Head of caudate nucleus (tissue), 42 donors: ENCODE data around the gene XKR8.

Source experiments
- DNase-seq, 42 donors: peaks; one replicate each; pipeline versions ENCODE4 v3.0.0 to v3.0.0-alpha.2; 2020 to 2021; ENCODE audit warnings: mixed read lengths in 7 of 42
- intact Hi-C: fragments of 100-400 bp; cut with DNase I; formaldehyde crosslinking; loops from one replicate; pipeline ENCODE4 v1.15.0; 2022

Gene XKR8

DNA sequence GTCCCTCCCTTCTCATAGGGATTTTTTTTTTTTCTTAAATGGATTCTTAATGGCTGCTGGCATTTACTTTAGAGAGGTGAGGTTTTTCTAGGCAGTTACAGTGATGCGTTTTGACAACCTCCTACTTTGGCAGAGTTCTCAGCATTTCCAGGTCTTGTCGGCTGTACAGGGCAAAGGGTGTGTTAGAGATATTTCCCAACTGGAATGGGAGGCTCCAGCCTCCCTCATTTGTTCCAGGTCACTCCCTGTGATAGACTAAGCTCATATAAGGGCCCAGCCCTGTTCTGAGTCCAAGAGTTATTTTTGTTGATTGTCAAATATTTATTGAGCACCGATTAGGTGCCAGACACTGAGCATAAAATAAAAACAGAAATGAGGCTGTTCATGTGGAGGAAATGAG lies 7.6 kb upstream of the XKR8 start:
- intact Hi-C loops = no loop called here
- DNase-seq = no peak

DNA sequence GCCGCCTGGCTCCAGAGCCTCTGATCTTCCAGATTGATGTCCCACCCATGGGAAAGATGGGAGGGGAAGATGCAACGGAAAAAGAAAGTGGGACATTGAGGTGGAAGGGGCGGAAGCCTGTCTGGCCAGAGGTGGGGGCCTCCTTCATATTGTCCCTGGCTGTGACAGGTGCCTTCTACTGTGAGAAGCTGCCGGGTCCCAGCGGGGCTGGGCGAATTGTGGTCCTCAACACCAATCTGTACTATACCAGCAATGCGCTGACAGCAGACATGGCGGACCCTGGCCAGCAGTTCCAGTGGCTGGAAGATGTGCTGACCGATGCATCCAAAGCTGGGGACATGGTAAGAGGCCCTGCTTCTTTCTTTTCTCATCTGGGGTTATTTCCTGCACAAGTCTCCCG lies 5.6 kb upstream of the XKR8 start:
- DNase-seq = no peak
- intact Hi-C loops = no loop called here

DNA sequence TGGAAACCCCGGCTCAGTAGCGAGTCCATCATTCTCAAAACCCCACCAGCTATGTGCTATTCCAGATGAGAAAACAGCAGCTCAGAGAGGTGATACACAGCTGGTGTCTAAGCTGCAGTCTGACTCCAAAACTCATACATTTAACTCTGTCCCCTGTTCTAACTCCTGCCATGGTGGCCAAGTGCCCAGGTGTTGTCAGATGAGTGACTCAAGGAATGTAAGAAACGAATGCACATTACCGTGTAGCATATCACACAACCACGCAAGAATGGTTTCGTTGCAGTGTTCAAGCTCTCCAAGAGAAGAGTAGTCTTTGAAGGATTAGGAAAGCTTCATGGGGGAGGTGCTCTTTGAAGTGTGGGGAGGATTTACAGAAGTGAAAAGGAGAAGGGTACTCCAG lies 4.7 kb upstream of the XKR8 start:
- intact Hi-C loops = no loop called here
- DNase-seq = no peak

DNA sequence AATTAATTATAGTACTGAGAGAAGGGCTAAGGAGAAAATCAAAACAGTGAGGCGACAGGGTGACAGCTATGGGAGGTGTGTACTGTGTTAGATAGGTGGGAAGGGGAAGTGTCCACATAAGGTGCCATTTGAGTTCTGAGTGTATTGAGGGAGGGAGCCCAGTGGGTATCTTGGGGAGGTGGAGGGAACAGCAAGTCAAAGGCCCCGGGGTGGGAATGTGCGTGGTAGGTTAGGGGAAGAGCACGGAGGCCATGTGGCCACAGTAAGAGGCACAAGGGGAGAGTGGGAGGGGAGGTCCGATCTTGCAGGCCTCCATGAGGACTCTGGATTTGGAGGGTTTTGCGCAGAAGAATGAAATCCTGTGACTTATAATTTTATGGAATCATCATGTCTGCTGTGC lies 3.0 kb upstream of the XKR8 start:
- intact Hi-C loops = no loop called here
- no peak for DNase-seq

DNA sequence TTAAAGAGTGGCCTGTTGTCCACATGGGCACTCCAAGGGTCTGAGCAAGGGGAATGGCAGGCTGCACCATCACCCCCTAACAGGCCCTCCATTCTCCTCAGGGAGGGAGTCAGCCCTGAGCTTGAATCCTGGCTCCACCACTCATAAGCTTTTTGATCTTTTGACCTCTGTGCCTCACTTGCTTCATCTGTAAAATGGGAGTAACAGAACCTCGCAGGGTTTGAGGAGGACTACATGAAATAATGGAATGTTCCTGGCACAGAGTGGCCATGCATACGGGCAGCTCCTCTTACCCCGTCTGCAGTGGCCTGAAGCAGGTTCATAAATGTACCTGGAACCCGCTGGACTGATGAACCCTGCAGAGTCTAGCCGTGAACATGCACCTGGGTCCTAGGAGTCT lies 2.1 kb upstream of the XKR8 start:
- intact Hi-C loops = no loop called here
- DNase-seq = no peak

DNA sequence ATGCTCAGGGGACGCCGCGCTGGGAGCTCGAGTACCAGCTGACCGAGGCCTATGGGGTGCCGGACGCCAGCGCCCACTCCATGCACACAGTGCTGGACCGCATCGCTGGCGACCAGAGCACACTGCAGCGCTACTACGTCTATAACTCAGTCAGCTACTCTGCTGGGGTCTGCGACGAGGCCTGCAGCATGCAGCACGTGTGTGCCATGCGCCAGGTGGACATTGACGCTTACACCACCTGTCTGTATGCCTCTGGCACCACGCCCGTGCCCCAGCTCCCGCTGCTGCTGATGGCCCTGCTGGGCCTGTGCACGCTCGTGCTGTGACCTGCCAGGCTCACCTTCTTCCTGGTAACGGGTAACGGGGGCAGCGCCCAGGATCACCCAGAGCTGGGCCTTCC lies 1.3 kb upstream of the XKR8 start:
- no peak for DNase-seq

DNA sequence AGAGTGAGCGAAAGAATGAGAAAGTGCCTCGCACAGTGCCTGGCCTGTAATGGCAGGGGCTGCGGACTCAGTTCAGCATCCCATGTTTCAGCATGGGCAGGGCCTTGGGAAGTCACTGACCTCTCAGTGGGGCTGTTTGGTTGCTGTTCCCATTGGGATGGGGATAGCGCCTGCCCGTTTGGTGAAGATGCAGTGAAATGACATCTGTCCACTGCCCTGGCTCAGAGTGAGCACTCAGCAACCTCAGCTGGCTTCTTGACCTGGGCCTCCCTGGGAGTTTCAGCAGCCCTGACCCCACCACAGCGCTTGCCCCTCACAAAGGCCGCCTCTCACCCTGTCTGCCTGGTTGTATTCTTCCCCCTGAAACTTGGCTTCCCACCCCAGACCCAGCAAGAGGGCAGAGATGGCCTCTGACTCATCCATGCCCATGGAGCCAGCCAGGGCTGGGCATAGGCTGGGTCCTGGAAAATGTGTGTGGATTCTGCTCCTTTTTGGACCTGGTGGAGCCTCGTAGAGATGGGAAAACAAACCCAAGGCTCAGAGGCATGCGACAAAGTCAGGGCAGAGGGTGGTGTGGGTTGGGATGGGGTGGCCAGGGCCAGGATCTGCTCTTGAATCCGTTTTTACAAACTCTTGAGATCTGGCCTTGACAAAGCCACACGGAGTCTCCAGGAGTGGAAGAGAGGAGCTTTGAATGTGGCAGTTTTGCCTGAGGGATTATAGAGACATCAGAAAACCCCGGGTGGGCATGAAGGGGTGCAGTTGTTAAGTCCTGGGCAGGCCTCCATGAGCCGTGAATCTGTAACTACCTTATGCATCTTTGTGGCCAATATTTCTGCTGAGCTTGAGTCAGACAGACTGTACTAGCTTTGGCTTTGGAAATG lies 1.2 kb downstream of the XKR8 start:
- DNase-seq = peak in 8 of 42 donors; percentile 28 to 71 (median 40)
- intact Hi-C loops = no loop called here

More for the DNA sequence above, 1.3 kb upstream of the XKR8 start:
- intact Hi-C loops = no loop called here

DNA sequence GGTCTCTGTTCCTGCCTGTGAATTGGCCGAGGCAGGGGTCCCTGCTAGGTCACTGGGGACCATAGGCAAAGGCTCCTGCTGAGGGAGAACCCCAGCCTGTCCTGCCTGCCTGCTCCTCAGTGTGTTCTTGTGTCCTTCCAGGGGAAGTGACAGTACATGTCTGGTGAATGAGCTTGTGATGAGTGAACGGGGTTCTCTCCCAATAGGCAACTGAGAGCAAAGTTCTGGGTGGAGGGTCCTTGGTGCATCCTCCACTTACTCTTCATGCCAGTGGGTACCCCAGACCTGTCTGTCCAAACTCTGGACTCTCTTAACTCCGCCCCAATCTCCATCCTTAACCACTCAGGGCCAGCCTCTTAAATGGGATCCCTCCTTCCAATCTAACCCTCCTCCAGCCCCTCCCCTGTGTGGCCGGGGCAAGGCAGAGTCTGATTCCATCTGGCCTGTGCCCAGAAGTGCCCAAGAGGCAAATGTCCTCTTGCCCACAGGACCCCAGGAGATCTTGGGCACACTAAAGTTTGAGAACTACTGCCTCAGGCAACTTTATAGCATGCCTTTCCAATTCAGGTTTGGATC lies 2.0 kb downstream of the XKR8 start:
- intact Hi-C loops = no loop called here
- DNase-seq = no peak

DNA sequence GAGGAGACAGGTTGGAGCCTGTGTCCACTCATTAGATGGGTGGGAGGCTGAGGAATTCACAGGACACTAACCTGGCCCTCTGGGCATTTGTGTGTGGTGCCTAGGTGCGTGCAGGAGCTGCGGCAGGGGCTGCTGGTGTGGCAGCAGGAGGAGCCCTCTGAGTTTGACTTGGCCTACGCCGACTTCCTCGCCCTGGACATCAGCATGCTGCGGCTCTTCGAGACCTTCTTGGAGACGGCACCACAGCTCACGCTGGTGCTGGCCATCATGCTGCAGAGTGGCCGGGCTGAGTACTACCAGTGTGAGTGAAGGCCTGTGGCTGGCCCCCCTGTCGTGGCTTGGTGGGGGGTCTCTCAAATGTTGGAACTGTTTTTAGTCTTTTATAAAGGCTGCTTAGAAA lies 3.6 kb downstream of the XKR8 start:
- intact Hi-C loops = no loop called here
- no peak for DNase-seq

DNA sequence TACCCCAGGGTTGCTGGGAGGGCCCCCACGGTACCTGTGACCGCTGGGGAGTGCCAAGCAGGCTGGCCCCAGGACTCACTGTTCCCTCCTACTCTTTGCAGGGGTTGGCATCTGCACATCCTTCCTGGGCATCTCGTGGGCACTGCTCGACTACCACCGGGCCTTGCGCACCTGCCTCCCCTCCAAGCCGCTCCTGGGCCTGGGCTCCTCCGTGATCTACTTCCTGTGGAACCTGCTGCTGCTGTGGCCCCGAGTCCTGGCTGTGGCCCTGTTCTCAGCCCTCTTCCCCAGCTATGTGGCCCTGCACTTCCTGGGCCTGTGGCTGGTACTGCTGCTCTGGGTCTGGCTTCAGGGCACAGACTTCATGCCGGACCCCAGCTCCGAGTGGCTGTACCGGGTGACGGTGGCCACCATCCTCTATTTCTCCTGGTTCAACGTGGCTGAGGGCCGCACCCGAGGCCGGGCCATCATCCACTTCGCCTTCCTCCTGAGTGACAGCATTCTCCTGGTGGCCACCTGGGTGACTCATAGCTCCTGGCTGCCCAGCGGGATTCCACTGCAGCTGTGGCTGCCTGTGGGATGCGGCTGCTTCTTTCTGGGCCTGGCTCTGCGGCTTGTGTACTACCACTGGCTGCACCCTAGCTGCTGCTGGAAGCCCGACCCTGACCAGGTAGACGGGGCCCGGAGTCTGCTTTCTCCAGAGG lies 6.8 kb downstream of the XKR8 start:
- DNase-seq = peak in 3 of 42 donors; percentile 10 to 30 (median 12)
- intact Hi-C loops = no loop called here

DNA sequence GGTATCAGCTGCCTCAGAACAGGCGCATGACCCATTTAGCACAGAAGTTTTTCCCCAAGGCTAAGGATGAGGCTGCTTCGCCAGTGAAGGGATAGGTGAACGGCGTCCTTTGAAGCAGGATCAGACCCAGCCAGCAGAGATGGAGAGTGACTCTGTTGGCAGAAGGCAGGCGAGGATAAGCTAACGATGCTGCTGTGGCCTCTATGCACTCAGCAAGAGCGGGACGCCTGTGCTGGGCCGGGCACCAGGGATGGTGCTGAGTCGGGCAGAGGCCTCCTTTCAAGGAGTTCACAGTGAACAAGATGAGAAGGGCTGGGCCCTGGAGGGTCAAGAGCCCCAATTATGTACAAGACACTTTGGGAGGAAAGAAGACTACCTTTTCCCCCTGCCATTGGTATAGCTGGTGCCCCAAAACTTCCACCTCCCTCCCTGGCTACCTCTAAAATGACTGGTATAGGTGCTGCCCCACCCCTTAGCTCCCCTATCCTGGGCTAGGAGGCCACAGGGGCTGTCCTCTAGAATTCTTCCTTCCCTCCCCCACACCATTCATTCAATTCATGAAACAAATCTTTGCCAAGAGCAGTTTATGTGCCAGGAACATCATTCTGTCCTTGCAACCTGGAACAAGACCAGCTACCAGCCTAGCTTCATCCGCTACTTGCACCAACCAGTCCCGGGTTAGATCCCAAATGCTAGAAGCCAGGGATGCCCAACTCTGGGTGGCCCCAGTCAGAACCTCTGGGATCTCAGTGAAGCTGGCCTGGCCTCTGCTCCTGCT lies 7.5 kb downstream of the XKR8 start:
- intact Hi-C loops = no loop called here
- DNase-seq = peak in 1 of 42 donors; percentile 11

DNA sequence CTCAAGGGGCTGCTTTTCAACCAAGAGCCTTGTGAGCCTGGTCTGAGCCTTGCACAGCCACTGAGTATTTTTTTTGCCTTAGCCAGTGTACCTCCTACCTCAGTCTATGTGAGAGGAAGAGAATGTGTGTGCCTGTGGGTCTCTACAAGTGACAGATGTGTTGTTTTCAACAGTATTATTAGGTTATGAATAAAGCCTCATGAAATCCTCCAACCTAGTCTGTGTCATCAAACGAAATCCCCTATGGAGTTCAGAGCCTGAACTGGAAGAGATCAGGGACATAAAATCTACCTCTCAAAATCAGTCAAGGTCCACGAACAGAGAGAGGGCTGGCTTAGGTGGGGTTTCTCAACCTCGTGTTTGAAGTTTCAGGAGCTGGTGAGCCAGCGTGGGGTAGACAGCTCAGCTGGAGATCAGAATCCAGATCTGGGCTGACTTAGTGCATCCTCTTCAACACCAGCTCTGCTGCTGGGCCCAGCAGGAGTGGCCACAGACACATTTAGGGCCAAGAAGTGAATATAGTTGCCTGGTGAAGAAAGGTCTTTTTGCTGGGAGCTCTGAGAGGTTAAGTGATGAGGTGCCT lies 8.2 kb downstream of the XKR8 start:
- DNase-seq = no peak
- intact Hi-C loops = no loop called here

DNA sequence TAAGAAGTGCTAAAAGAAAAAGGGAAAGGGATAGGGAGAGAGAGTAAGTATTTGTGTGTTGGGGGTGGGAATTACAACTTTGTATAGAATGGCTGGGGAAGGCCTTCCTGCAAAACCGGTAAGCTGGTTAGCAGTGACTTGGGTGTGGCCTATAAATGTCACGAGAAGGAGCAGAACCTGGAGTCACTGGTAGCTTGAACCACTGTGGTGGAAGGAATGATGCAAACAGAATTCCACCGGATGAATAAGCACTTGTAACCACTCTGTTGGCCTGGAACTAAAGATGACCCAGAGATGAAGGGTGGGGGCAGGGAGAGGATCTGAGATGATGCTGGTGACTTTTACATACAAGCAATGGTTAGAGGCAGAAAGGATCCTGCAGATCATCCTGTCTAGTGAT lies 8.9 kb downstream of the XKR8 start:
- intact Hi-C loops = no loop called here
- peak in 1 of 42 donors; percentile 5 for DNase-seq

DNA sequence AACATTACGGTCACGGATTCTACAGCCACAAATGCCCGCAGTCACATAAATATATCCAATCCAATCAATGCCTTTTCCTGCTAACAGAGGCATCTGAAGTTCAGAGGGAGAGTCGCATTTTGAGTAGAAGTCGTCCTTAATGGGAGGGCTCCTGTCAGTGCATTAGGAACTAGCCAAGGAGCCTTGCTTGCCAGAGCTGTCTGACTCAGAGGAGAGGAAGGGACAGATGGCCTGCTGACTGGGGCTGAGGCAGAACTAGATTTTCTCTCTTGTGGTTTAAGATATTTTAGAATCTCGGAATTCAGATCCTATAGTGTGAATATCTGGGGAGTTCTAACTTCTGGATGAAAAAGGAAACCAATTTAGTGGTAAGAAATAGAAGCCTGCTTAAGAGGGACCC lies 10.6 kb downstream of the XKR8 start:
- peak in 8 of 42 donors; percentile 13 to 70 (median 30) for DNase-seq
- intact Hi-C loops = no loop called here

DNA sequence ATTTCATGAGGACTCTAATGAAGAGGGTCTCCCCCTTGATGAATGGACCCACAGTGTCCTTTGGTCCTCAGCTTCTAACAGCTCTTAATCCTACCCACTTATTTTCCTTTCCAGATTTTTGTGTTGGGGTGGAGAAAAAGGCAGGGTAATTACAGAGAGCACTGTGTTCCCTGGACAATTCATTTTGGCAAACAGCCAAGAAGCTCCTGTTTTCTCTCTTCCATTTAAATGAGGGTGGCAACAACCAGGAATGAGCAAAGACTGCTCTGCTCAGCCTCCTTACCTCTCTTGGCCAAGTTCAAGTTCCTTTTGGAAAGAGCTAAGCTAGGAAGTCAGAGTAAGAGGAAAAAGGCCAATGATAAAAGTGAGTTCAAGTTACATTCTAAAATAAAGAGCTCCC lies 11.9 kb downstream of the XKR8 start:
- peak in 5 of 42 donors; percentile 9 to 61 (median 46) for DNase-seq
- intact Hi-C loops = no loop called here

DNA sequence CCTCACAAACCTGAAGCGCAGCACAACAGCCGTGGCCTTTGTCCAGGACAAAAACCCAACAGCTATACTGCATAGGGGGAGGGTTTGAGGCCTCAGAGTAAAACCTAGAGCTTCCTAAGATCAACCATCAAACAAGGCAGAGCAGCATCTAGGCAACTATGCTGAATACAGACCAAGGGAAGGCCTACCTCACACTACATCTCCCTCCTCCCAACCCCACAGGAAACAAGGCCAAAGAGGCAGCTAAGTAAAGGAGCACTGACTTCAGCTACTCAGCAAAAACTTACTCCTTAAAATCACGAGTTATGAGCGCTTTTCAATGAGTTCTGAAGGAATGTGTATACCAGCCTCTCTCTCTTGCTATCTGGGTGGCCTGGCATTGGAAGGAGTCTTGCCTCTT lies 12.4 kb downstream of the XKR8 start:
- DNase-seq = peak in 1 of 42 donors; percentile 19
- intact Hi-C loops = no loop called here

DNA sequence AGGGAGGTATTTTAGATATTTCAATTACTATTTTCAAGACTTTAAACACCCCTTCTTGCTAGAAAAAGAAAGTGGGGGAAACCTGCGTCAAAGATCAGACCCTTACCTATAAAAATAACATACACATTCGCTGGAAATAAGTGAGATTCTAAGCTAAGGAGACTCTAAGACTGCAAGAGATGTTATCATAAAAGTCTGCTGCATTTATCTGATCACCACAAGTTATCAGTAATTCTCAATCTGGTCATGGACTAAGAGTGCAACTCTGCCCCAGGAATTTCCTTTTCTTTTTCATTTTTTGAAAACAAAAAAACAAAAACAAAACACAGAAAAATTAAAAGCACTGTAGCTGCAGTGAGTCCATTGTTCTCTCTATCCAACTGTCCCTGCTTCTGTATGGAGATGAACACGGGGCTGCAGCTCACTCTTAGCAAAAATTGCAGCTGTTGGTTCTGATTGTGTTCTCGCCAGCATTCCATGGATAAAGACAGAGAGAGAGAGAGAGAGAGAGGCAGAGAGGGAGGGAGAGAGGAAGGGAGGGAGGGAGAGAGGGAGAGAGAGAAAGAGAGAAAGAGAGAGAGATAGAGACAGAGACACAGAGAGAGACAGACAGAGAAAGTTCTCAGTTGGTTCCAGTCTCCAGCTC lies 14.1 kb downstream of the XKR8 start:
- DNase-seq = peak in 9 of 42 donors; percentile 31 to 66 (median 48)

DNA sequence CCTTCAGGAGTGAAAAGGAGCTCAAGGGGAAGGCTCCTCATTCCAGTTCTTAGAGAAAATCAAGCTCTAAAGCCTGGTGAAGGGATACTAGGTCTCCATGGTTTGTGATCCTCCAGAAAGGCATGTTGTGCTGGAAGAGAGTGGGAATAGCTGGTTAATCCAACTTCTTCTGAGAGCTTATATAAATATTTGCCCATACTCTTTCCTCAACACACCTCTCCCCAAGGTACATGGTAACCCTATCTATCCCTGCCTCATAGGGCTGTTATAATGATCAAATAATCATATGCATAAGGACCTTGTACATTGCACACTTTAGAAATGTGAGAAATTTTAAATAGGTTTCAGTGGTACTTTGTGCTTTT lies 14.6 kb downstream of the XKR8 start:
- intact Hi-C loops = no loop called here
- no peak for DNase-seq

More for the DNA sequence above, 14.1 kb downstream of the XKR8 start:
- intact Hi-C loops = no loop called here
